Vagina (tissue), 2 donors: ENCODE measurements around the gene EML4. TPM values are rescaled to one million over a fixed set of nuclear protein-coding genes. Genes with fewer than 3 reads are reported as not detected.

Experiments
- DNase-seq, 2 donors: peaks; one replicate each; pipeline ENCODE4 v3.0.0-alpha.2; 2017; ENCODE audit errors: extremely low spot score in 2 of 2
- H3K27ac ChIP-seq: fragments of 200-600 bp; sonication (generic); one replicate; pipeline ENCODE4 v1.5.1; 2019
- H3K27me3 ChIP-seq: fragments of 200-600 bp; sonication (generic); one replicate; pipeline ENCODE4 v1.5.1; 2019
- H3K36me3 ChIP-seq, 2 donors: fragments of 200-600 bp; sonication (generic); one replicate each; pipeline ENCODE4 v1.5.1; 2017 to 2019
- H3K4me1 ChIP-seq: fragments of 200-600 bp; sonication (generic); one replicate; pipeline ENCODE4 v1.5.1; 2019
- H3K4me3 ChIP-seq, 2 donors: fragments of 200-600 bp; sonication (generic); 1 replicate in 1 of 2; 2 replicates in 1 of 2; pipeline ENCODE4 v1.5.1; 2016 to 2019
- H3K9me3 ChIP-seq: fragments of 200-600 bp; sonication (generic); one replicate; pipeline ENCODE4 v1.5.1; 2019
- POLR2A ChIP-seq, 2 donors: fragments of 450-650 bp; IDR thresholded peaks; one replicate each; pipeline ENCODE4 v1.6.1; 2017; ENCODE audit warnings: antibody characterized with exemption in 2 of 2, mild to moderate bottlenecking in 2 of 2, moderate library complexity in 2 of 2
- POLR2AphosphoS5 ChIP-seq, 2 donors: sonication (generic); formaldehyde crosslinking; IDR thresholded peaks; one replicate each; pipeline ENCODE4 v1.9.0; 2017; ENCODE audit warnings: antibody characterized with exemption in 2 of 2, mild to moderate bottlenecking in 2 of 2, low read depth in 1 of 2; ENCODE audit not compliant: insufficient read depth in 1 of 2
- intact Hi-C: fragments of 100-400 bp; cut with DNase I; formaldehyde crosslinking; loops from one replicate; pipeline ENCODE4 v1.15.1; 2023
- total RNA-seq: library from RNA; depleted of rRNA; stranded (reverse); fragments of >200 nt; gene quantifications from one replicate; pipeline ENCODE4 v1.2.3, GENCODE V29; 2016
- TF ChIP-seq, protein P1 (sequence below), 3 experiments: fragments of 450-650 bp in 2 of 3; fragments of 200-600 bp in 1 of 3; sonication (generic) in 1 of 3; IDR thresholded peaks; one replicate each; pipeline ENCODE4 v1.5.1; 2017 to 2019; ENCODE audit warnings: antibody characterized with exemption in 3 of 3, mild to moderate bottlenecking in 2 of 3, moderate library complexity in 2 of 3

EML4 gene
- total RNA-seq, 1 donor from 2014 or later, result 26.0 TPM

DNA sequence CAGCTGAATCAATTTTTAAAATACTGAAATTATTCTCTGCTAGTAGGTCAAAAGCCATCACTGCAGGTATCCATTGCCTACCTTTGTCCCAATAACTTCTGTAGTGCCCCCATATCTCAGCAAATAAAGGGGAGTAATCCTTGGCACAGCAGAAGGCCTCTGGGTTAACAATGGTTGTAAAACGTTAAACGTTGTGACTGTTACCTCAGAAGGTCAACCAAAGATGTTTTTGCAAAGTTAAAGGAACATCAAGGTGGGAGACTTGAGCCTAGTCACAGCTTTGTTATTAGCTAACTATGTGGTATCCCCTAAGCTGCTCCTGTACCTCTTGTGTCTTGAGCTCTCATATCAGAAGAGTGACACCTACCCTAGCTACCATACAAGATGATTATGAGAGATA is 131.4 kb downstream of the EML4 start:
- H3K9me3 ChIP-seq, result no peaks in the 10 kb centered on the region
- H3K4me1 ChIP-seq, result no peaks in the 10 kb centered on the region
- intact Hi-C loops, result no loop called here
- no peak overlapping the region for H3K4me3 ChIP-seq
- H3K36me3 ChIP-seq, result peaks cover 0 to 27% of the 10 kb centered on the region in 2 donors
- H3K27me3 ChIP-seq, result no peaks in the 10 kb centered on the region
- no peak overlapping the region for H3K27ac ChIP-seq
- DNase-seq, result no peak
- no peak for TF ChIP-seq POLR2A (IDR thresholded peaks at IDR 0.05)
- TF ChIP-seq POLR2AphosphoS5 (IDR thresholded peaks at IDR 0.05; ENCODE audit: insufficient read depth in 1 of 2, low read depth in 1 of 2), result no peak
- TF ChIP-seq, protein P1, sequence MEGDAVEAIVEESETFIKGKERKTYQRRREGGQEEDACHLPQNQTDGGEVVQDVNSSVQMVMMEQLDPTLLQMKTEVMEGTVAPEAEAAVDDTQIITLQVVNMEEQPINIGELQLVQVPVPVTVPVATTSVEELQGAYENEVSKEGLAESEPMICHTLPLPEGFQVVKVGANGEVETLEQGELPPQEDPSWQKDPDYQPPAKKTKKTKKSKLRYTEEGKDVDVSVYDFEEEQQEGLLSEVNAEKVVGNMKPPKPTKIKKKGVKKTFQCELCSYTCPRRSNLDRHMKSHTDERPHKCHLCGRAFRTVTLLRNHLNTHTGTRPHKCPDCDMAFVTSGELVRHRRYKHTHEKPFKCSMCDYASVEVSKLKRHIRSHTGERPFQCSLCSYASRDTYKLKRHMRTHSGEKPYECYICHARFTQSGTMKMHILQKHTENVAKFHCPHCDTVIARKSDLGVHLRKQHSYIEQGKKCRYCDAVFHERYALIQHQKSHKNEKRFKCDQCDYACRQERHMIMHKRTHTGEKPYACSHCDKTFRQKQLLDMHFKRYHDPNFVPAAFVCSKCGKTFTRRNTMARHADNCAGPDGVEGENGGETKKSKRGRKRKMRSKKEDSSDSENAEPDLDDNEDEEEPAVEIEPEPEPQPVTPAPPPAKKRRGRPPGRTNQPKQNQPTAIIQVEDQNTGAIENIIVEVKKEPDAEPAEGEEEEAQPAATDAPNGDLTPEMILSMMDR (IDR thresholded peaks at IDR 0.05), result no peak

DNA sequence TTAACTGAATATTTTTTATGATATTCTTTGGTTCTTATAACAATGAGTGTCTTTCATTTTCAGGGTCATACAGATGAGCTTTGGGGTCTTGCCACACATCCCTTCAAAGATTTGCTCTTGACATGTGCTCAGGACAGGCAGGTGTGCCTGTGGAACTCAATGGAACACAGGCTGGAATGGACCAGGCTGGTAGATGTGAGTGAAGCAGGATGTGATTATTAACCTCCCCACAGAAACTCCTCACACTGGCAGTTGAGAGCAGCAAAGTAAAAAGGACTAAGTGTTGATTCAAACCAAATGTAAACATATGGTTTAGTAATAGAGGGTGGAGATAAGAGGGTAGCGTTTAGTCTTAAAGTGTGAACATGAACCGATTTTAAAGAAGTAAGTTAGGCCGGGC is 134.1 kb downstream of the EML4 start:
- TF ChIP-seq POLR2AphosphoS5 (IDR thresholded peaks at IDR 0.05; ENCODE audit: insufficient read depth in 1 of 2, low read depth in 1 of 2) (no peak), POLR2A (IDR thresholded peaks at IDR 0.05) (no peak)
- TF ChIP-seq, protein P1 (IDR thresholded peaks at IDR 0.05), result no peak
- Histone ChIP-seq H3K4me3 (no peak overlapping the region), H3K36me3 (peaks cover 0 to 27% of the 10 kb centered on the region in 2 donors), H3K9me3 (no peaks in the 10 kb centered on the region), H3K4me1 (no peaks in the 10 kb centered on the region), H3K27me3 (no peaks in the 10 kb centered on the region), H3K27ac (no peak overlapping the region)
- DNase-seq, result no peak
- intact Hi-C loops, result no loop called here

GRCh38 chr2:42304059-42304713 is 135.0 kb downstream of the EML4 start:
- TF ChIP-seq POLR2A (IDR thresholded peaks at IDR 0.05) (no peak), POLR2AphosphoS5 (IDR thresholded peaks at IDR 0.05; ENCODE audit: insufficient read depth in 1 of 2, low read depth in 1 of 2) (no peak)
- TF ChIP-seq, protein P1 (IDR thresholded peaks at IDR 0.05), result no peak
- H3K4me1 ChIP-seq, result no peaks in the 10 kb centered on the region
- intact Hi-C loops, result no loop called here
- H3K4me3 ChIP-seq, result no peak overlapping the region
- DNase-seq, result no peak
- peaks cover 0 to 27% of the 10 kb centered on the region in 2 donors for H3K36me3 ChIP-seq
- H3K9me3 ChIP-seq, result no peaks in the 10 kb centered on the region
- H3K27me3 ChIP-seq, result no peaks in the 10 kb centered on the region
- H3K27ac ChIP-seq, result no peak overlapping the region

DNA sequence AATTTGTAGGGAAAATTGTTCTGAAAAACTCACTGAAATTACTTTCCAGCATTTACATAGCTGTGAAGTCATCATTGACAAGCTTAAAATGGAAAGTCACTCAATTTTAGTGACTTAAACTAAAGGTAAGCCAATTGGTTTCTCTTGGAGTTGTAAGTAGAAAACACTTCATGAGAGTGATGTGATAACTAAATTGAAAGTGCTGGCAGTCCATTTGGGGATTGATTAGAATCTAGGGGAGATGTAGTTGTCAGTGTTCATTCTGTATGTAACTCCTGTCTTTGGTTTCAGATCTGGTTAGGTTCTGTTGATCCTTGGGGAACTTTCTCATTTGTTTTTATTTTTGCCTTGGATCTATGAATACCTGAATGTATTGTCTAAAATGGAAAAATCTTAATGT is 138.0 kb downstream of the EML4 start:
- TF ChIP-seq, protein P1 (IDR thresholded peaks at IDR 0.05), result no peak
- intact Hi-C loops, result no loop called here

GRCh38 chr2:42309366-42309765 is 140.2 kb downstream of the EML4 start:
- no peaks in the 10 kb centered on the region for H3K9me3 ChIP-seq
- H3K27ac ChIP-seq, result no peak overlapping the region
- H3K4me1 ChIP-seq, result no peaks in the 10 kb centered on the region
- no peaks in the 10 kb centered on the region for H3K36me3 ChIP-seq
- DNase-seq, result no peak
- no peak overlapping the region for H3K4me3 ChIP-seq
- TF ChIP-seq POLR2AphosphoS5 (IDR thresholded peaks at IDR 0.05; ENCODE audit: insufficient read depth in 1 of 2, low read depth in 1 of 2), result no peak
- TF ChIP-seq POLR2A (IDR thresholded peaks at IDR 0.05), result no peak
- intact Hi-C loops, result no loop called here
- no peaks in the 10 kb centered on the region for H3K27me3 ChIP-seq

More for the DNA sequence above, 138.0 kb downstream of the EML4 start:
- no peaks in the 10 kb centered on the region for H3K4me1 ChIP-seq
- no peak overlapping the region for H3K27ac ChIP-seq
- no peaks in the 10 kb centered on the region for H3K9me3 ChIP-seq
- no peak overlapping the region for H3K4me3 ChIP-seq
- peaks cover 0 to 21% of the 10 kb centered on the region in 2 donors for H3K36me3 ChIP-seq
- no peak for DNase-seq
- no peaks in the 10 kb centered on the region for H3K27me3 ChIP-seq
